ENCODE results near the gene GASK1A. TPM values are rescaled to one million over a fixed set of nuclear protein-coding genes. Genes with fewer than 3 reads are reported as not detected.

Gene GASK1A
- total and polyA plus RNA-seq, 2 of the 4 experiments (the other 2 are of a cell fraction) = 0.18 to 0.19 TPM

- Histone ChIP-seq H3K79me1 (ENCODE audit: low read depth in 1 of 2, low read length in 2 of 2) (no peaks in the 10 kb centered on the region), H3K23ac (ENCODE audit: low read depth, low read length) (no peak overlapping the region), H2BK120ac (ENCODE audit: low read depth, low read length) (no peak overlapping the region), H3K18ac (ENCODE audit: low read depth, low read length) (no peak overlapping the region), H4K8ac (ENCODE audit: low read depth in 2 of 2, low read length in 2 of 2) (no peak overlapping the region), H3K4ac (ENCODE audit: low read depth, low read length) (no peak overlapping the region), H3K9me1 (ENCODE audit: insufficient read depth, low read length) (no peaks in the 10 kb centered on the region), H3K4me3 (ENCODE audit: insufficient read depth, low read depth, low read length) (no peak overlapping the region), H4K91ac (ENCODE audit: insufficient read depth, low read depth, low read length) (no peak overlapping the region), H3K27ac (ENCODE audit: insufficient read depth, low read length) (no peak overlapping the region), H4K20me1 (ENCODE audit: insufficient read depth, low read length) (no peaks in the 10 kb centered on the region), H3K14ac (replicated peaks; ENCODE audit: low read depth, low read length) (no peak overlapping the region), H3K56ac (ENCODE audit: extremely low read depth, insufficient read depth, low read length) (no peak overlapping the region), H3K4me2 (ENCODE audit: low read depth, low read length) (no peak overlapping the region), H2BK20ac (ENCODE audit: low read depth, low read length) (no peak overlapping the region), H3K36me3 (ENCODE audit: control insufficient read depth, insufficient read depth, low read length) (no peaks in the 10 kb centered on the region), H3K9me3 (ENCODE audit: control insufficient read depth, insufficient read depth, low read length) (no peaks in the 10 kb centered on the region), H4K5ac (ENCODE audit: low read depth, low read length) (no peak overlapping the region), H2BK15ac (ENCODE audit: low read depth, low read length) (no peak overlapping the region), H2BK5ac (ENCODE audit: low read depth, low read length, poor library complexity, severe bottlenecking) (no peak overlapping the region), H2AK9ac (replicated peaks; ENCODE audit: low read depth, low read length, poor library complexity) (no peak overlapping the region), H3K9ac (ENCODE audit: low read depth, low read length) (no peak overlapping the region), H2AFZ (replicated peaks; ENCODE audit: low read length, poor library complexity) (no peak overlapping the region), H3K4me1 (ENCODE audit: control insufficient read depth, insufficient read depth, low read length) (peaks cover 5% of the 10 kb centered on the region; the same call in 1 of the 2 replicates), H3K27me3 (ENCODE audit: control insufficient read depth, insufficient read depth, low read length) (peaks cover 3% of the 10 kb centered on the region; the same call in 1 of the 2 replicates), H2AK5ac (ENCODE audit: low read depth, low read length) (no peak overlapping the region)
- dilution Hi-C loops (cut with HindIII; ENCODE audit: low sequenced_read_pairs, unreplicated experiment) (no loop called here), intact Hi-C loops (cut with micrococcal nuclease) (no loop called here), in situ Hi-C loops (cut with MboI; ENCODE audit: low sequenced_read_pairs) (no loop called here)
- 69% methylated on average over 2 of the region's 4 CpGs; no CpG with 5 or more reads in 1 of the 2 experiments for WGBS, 2 experiments (ENCODE audit: extremely low coverage in 2 of 2, insufficient read length in 1 of 2)
- ATAC-seq (ENCODE audit: low read depth) (no peak), DNase-seq (no peak)
- CTCF ChIA-PET = no interaction called here
- BruUV-seq (replicated peaks) = no TSS peak
- POLR2A ChIA-PET (ENCODE audit: unreplicated experiment) = no interaction called here
- TF ChIP-seq POLR2A (IDR thresholded peaks at IDR 0.05; ENCODE audit: low read depth, low read length) (no peak), CTCF (conservative IDR thresholded peaks at IDR 0.05; ENCODE audit: low read depth, low read length) (no peak), USF2 (IDR thresholded peaks at IDR 0.05; ENCODE audit: low read depth, low read length) (no peak), RCOR1 (IDR thresholded peaks at IDR 0.05; ENCODE audit: insufficient replicate concordance, low read length) (no peak), CEBPB (IDR thresholded peaks at IDR 0.05; ENCODE audit: low read depth, low read length) (no peak), BHLHE40 (IDR thresholded peaks at IDR 0.05; ENCODE audit: low read depth, low read length) (no peak), ELK1 (IDR thresholded peaks at IDR 0.05; ENCODE audit: borderline replicate concordance, low read depth, low read length) (no peak), RAD21 (IDR thresholded peaks at IDR 0.05; ENCODE audit: low read length) (no peak), RFX5 (IDR thresholded peaks at IDR 0.05; ENCODE audit: low read depth, low read length) (no peak), MXI1 (IDR thresholded peaks at IDR 0.05; ENCODE audit: borderline replicate concordance, low read depth, low read length) (no peak), CHD1 (IDR thresholded peaks at IDR 0.05; ENCODE audit: low read depth, low read length) (no peak), NFE2L2 (IDR thresholded peaks at IDR 0.05; ENCODE audit: low read depth, low read length) (no peak), MAZ (IDR thresholded peaks at IDR 0.05; ENCODE audit: borderline replicate concordance, low read depth, low read length) (no peak), FOS (IDR thresholded peaks at IDR 0.05; ENCODE audit: low read depth, low read length) (no peak)
These were observed 26.9 kb downstream of the GASK1A start for GRCh38 chr3:43005981-43006380.

Measured in IMR-90 (cell line).